ENCODE results near the gene ROGDI. TPM values are rescaled to one million over a fixed set of nuclear protein-coding genes. Genes with fewer than 3 reads are reported as not detected.

ROGDI gene
- 10.6 to 17.8 TPM (median 13.9 TPM) in 5 replicates for total RNA-seq (2022; extraction: Qiagen RNA extraction)

GRCh38 chr16:4801962-4802658 lies at the start of gene ROGDI:
TSS of gene ROGDI (minus strand) at chr16:4802633. CDS start at chr16:4802571, 62 bp downstream.

GRCh38 chr16:4846901-4847773 lies 44.7 kb upstream of the ROGDI start, which contains the start of the genes GLYR1 and UBN1:
TSS of gene GLYR1 (minus strand) at chr16:4847288. CDS start at chr16:4847265, 23 bp downstream.
TSS of gene UBN1 (plus strand) at chr16:4847481. CDS start at chr16:4852918, 5,437 bp downstream.

GRCh38 chr16:4795181-4795827 lies 7.1 kb downstream of the ROGDI start, which contains the start of gene SMIM22:
TSS of gene SMIM22 (plus strand) at chr16:4795369. CDS start at chr16:4795735, 366 bp downstream.

GRCh38 chr16:4787627-4788482 lies 14.6 kb downstream of the ROGDI start, which contains the start of gene SEPTIN12:
TSS of gene SEPTIN12 (minus strand) at chr16:4788345. CDS start at chr16:4787645, 700 bp downstream.

GRCh38 chr16:4766875-4767628 lies 35.4 kb downstream of the ROGDI start, which contains the start of gene ZNF500:
TSS of gene ZNF500 (minus strand) at chr16:4767162. CDS start at chr16:4765978, 1,184 bp downstream.

Other genes with a start within 250 kb of the ROGDI start
- 0.03 to 0.06 TPM (median 0.05 TPM) in 3 of 5 replicates, not detected in the others for gene C16orf96, start 246.3 kb downstream of the ROGDI start, total RNA-seq (2022; extraction: Qiagen RNA extraction)
- gene UBALD1, start 187.7 kb downstream of the ROGDI start, total RNA-seq (2022; extraction: Qiagen RNA extraction): 36.4 to 66.1 TPM (median 59.6 TPM) in 5 replicates
- gene MGRN1, start 177.8 kb downstream of the ROGDI start, total RNA-seq (2022; extraction: Qiagen RNA extraction): 34.3 to 43.9 TPM (median 40.1 TPM) in 5 replicates
- 15.8 to 26.7 TPM (median 25.1 TPM) in 5 replicates for gene NUDT16L1, start 109.1 kb downstream of the ROGDI start, total RNA-seq (2022; extraction: Qiagen RNA extraction)
- 21.0 to 28.8 TPM (median 27.7 TPM) in 5 replicates for gene ANKS3, start 68.4 kb downstream of the ROGDI start, total RNA-seq (2022; extraction: Qiagen RNA extraction)
- gene DNAAF8, start 68.1 kb downstream of the ROGDI start, total RNA-seq (2022; extraction: Qiagen RNA extraction): 0.87 to 2.6 TPM (median 1.6 TPM) in 5 replicates
- 6.4 to 9.1 TPM (median 8.4 TPM) in 5 replicates for gene ZNF500, start 35.5 kb downstream of the ROGDI start, total RNA-seq (2022; extraction: Qiagen RNA extraction)
- gene SEPTIN12, start 14.3 kb downstream of the ROGDI start, total RNA-seq (2022; extraction: Qiagen RNA extraction): not detected in 5 replicates
- not detected in 5 replicates for gene SMIM22, start 7.3 kb downstream of the ROGDI start, total RNA-seq (2022; extraction: Qiagen RNA extraction)
- gene GLYR1, start 44.7 kb upstream of the ROGDI start, total RNA-seq (2022; extraction: Qiagen RNA extraction): 32.9 to 43.4 TPM (median 40.3 TPM) in 5 replicates
- 23.7 to 29.7 TPM (median 27.9 TPM) in 5 replicates for gene UBN1, start 44.8 kb upstream of the ROGDI start, total RNA-seq (2022; extraction: Qiagen RNA extraction)
- 3.4 to 4.6 TPM (median 3.8 TPM) in 5 replicates for gene PPL, start 134.5 kb upstream of the ROGDI start, total RNA-seq (2022; extraction: Qiagen RNA extraction)
- gene SEC14L5, start 155.7 kb upstream of the ROGDI start, total RNA-seq (2022; extraction: Qiagen RNA extraction): 0.02 to 0.10 TPM (median 0.03 TPM) in 3 of 5 replicates, not detected in the others
- gene NAGPA, start 231.3 kb upstream of the ROGDI start, total RNA-seq (2022; extraction: Qiagen RNA extraction): 13.9 to 18.3 TPM (median 17.9 TPM) in 5 replicates

Measured in A549 treated with Mapracorat at 1 μM for 4 hours (cell line).